Hepatocyte (in vitro differentiated cells): ENCODE results near the gene ESRRG.

ENCODE experiments used
- CTCF ChIP-seq: fragments of 200-600 bp; sonication (generic); IDR thresholded peaks from 2 replicates; pipeline ENCODE4 v1.5.1; 2016; ENCODE audit warnings: antibody characterized with exemption, mild to moderate bottlenecking; ENCODE audit not compliant: poor library complexity
- EZH2phosphoT487 ChIP-seq: fragments of 200-600 bp; sonication (generic); IDR thresholded peaks from one replicate; pipeline ENCODE4 v1.6.1; 2018; ENCODE audit warnings: antibody characterized with exemption, mild to moderate bottlenecking, low read depth, moderate library complexity; ENCODE audit not compliant: unreplicated experiment, severe bottlenecking

DNA sequence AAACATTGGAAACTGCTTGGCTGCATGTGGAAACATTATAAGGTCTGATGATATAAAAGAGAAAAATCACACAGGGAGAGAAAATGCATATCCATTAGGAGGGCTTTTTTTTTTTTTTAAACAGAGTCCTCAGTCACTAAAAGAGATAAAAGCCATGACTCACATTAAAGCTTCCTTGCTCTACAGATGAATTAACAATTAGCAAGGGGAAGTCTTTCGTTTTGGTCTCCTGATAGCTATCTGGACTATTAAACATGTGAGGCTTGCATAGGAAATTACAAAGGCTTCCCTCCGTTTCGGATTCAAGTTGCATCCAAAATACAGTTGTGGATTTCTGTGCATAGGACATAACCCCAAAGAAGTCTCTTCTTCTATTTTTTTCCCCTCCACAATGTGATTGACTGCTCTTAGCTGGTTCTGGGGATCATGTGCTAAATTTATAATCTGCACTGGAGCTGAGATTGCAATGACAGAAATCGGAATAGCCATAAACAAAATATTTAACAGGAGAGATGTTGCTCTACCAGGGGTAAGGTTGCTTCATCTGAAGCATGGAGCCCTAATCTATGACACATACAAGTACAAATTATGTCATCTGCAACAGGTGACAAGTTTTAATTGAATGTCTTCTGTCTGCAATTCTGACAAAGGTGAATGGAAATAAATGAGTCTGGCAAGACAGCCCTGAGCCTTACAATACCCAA lies 146.8 kb downstream of the ESRRG start:
- no peak for TF ChIP-seq CTCF
- TF ChIP-seq EZH2phosphoT487 = no peak
